GM21515 (cell line): Measurements from ENCODE around the gene SLCO1B1.

ENCODE experiments used
- ATAC-seq: cut with Tn5 transposase; IDR thresholded peaks from one replicate; pipeline ENCODE4 v1.9.1; 2021; ENCODE audit not compliant: unreplicated experiment

The SLCO1B1 gene

GRCh38 chr12:21220266-21220665, 89.3 kb downstream of the SLCO1B1 start:
- ATAC-seq = no peak

GRCh38 chr12:21221072-21221471, 90.1 kb downstream of the SLCO1B1 start:
- no peak for ATAC-seq

DNA sequence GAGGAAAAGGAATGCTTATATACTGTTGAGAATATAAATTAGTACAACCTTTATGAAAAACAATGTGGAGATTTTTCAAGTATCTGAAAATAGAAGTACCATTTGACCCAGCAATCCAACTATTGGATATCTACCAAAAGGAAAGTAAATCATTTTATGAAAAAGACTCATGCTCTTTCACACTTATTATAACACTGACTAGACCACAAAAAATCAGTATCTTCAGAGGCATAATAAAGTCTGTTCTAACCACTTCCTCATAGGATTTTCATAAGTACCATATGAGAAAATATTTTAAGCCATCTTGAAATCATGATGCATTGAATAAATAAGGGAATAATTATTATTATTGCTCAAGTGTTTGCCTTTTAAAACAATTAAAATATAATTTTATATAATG, 90.8 kb downstream of the SLCO1B1 start:
- ATAC-seq = no peak

DNA sequence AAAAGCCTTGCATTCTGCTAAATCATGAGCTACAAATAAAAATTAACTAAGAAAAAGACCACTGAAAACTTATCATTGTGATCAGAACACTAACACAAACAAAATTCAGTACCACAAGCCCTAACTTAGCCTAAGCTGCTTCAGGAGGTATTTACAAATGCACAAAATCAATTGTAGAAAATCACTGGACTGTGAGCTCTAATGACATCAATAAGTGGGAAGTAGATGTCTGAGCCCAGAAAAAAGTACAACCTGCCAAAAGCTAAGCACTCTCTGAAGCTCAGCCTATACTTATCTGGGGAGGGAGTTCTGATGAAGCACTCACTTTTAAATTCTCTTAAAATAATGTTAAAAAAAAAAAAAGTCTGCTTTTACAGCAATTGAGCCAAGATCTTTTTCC, 92.9 kb downstream of the SLCO1B1 start:
- no peak for ATAC-seq

DNA sequence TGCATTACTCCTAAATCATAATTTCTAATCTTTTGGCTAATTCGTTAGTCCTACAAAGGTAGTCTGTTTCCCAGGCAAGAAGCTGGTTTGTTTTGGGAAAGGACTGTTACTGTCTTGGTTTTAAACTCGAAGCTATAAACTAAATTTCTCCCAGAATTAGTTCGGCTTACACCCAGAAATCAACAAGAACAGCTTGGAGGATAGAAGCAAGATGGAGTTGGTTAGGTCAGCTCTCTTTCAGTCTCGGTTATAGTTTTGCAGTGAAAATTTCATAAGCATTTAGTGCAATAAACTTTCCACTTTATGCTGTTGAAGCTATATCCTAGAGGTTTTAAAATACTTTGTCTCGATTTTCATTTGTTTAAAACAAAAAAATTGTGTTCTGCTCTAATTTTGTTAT, 103.4 kb downstream of the SLCO1B1 start:
- no peak for ATAC-seq

- no peak for ATAC-seq
Observed at GRCh38 chr12:21239866-21240265, 108.9 kb downstream of the SLCO1B1 start.

- no peak for ATAC-seq
Observed at GRCh38 chr12:21248679-21249078, 117.7 kb downstream of the SLCO1B1 start.

GRCh38 chr12:21252070-21252469, 121.1 kb downstream of the SLCO1B1 start:
- ATAC-seq = no peak

GRCh38 chr12:21257172-21257571, 126.2 kb downstream of the SLCO1B1 start:
- ATAC-seq = no peak

DNA sequence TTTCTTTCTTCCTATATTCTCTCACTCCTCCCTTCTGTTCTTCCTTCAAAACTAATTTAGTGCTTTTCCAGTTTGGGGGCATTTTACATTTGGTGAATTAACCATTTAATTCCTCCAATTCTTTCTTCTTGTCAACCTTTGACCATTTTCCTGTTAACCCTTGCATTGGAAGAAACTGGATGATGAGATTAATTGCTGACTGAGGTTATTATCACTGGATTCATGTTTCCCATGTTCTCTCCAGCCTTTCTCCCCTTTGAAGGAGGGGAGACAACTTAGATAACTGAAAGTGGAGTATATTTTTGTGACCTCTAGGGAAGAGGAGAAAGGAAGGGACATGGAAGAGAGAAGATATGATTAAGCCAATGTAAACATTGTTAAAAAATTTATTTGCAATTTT, 133.2 kb downstream of the SLCO1B1 start:
- ATAC-seq = no peak

DNA sequence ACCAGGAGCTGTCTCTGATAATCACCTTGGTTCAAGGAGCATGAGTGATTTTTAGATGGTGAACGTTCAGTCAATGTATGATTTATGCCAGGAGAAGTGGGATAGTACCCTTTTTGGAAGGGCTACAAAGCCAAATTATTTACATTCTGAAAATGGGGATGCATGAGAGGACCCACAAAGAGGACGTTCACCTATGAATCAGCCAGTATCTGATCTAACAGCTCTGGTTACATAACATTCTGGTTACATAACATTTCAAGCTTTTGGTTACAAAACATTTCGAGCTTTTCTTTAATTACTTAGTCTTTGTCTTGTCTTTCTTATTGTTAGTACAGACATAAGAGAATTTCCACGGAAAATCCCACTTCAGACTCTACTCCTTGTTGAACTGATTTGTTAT, 134.9 kb downstream of the SLCO1B1 start:
- ATAC-seq = no peak

GRCh38 chr12:21276826-21277225, 145.8 kb downstream of the SLCO1B1 start:
- ATAC-seq = no peak
